PFSK-1 (cell line): Measurements from ENCODE around the gene IMPDH1.

Experiments used
- FOXP2 ChIP-seq: optimal IDR thresholded peaks from 2 replicates; pipeline ENCODE3; 2011; ENCODE audit warnings: borderline replicate concordance, control low read depth, inconsistent platforms; ENCODE audit not compliant: insufficient read depth; ENCODE audit errors: extremely low read length, extremely low read depth
- POLR2AphosphoS5 ChIP-seq: IDR thresholded peaks from 2 replicates; pipeline ENCODE4 v1.6.1; 2012; ENCODE audit warnings: low read depth, mild to moderate bottlenecking, control low read depth, low read length, moderate library complexity
- SIN3A ChIP-seq: IDR thresholded peaks from 2 replicates; pipeline ENCODE4 v1.6.1; 2012; ENCODE audit warnings: mild to moderate bottlenecking, low read length, moderate library complexity, borderline replicate concordance; ENCODE audit not compliant: insufficient read depth
- TAF1 ChIP-seq: IDR thresholded peaks from 2 replicates; pipeline ENCODE4 v1.6.1; 2012; ENCODE audit warnings: low read length, control low read depth, borderline replicate concordance; ENCODE audit not compliant: insufficient read depth
- TF ChIP-seq, protein P1 (sequence below), 2 experiments: IDR thresholded peaks; 2 replicates each; pipeline versions ENCODE4 v1.6.1 to v1.8.0; 2011 to 2012; ENCODE audit warnings: low read depth in 2 of 2, low read length in 2 of 2, control low read depth in 1 of 2, inconsistent platforms in 1 of 2, mild to moderate bottlenecking in 1 of 2, moderate library complexity in 1 of 2; ENCODE audit not compliant: insufficient read depth in 1 of 2

The IMPDH1 gene

GRCh38 chr7:128376077-128376476 lies 33.7 kb downstream of the IMPDH1 start:
- TF ChIP-seq POLR2AphosphoS5: no peak
- TF ChIP-seq TAF1: no peak
- TF ChIP-seq, protein P1, sequence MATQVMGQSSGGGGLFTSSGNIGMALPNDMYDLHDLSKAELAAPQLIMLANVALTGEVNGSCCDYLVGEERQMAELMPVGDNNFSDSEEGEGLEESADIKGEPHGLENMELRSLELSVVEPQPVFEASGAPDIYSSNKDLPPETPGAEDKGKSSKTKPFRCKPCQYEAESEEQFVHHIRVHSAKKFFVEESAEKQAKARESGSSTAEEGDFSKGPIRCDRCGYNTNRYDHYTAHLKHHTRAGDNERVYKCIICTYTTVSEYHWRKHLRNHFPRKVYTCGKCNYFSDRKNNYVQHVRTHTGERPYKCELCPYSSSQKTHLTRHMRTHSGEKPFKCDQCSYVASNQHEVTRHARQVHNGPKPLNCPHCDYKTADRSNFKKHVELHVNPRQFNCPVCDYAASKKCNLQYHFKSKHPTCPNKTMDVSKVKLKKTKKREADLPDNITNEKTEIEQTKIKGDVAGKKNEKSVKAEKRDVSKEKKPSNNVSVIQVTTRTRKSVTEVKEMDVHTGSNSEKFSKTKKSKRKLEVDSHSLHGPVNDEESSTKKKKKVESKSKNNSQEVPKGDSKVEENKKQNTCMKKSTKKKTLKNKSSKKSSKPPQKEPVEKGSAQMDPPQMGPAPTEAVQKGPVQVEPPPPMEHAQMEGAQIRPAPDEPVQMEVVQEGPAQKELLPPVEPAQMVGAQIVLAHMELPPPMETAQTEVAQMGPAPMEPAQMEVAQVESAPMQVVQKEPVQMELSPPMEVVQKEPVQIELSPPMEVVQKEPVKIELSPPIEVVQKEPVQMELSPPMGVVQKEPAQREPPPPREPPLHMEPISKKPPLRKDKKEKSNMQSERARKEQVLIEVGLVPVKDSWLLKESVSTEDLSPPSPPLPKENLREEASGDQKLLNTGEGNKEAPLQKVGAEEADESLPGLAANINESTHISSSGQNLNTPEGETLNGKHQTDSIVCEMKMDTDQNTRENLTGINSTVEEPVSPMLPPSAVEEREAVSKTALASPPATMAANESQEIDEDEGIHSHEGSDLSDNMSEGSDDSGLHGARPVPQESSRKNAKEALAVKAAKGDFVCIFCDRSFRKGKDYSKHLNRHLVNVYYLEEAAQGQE (IDR thresholded peaks at IDR 0.05; ENCODE audit: insufficient read depth in 1 of 2, low read depth in 2 of 2, low read length in 2 of 2): no peak
- TF ChIP-seq FOXP2: no peak
- no peak for TF ChIP-seq SIN3A

DNA sequence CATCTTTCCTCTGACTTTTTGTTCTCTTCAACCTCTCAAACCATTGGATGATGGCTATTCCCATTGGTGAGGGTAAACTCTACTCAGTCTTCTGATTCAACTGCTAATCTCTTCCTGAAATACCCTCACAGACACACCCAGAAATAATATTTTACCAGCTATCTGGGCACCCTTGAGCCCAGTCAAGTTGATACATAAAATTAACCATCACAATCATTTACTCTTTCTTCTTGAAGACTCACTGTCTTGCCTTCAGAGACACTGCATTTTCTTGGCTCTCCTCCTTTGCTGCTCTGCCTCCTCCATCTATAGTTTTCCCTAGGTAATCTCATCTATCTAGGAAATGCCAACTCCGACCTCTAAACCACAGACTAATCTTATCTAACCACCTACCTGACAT lies 35.7 kb downstream of the IMPDH1 start:
- TF ChIP-seq TAF1 (no peak), FOXP2 (no peak), POLR2AphosphoS5 (no peak)
- TF ChIP-seq, protein P1 (IDR thresholded peaks at IDR 0.05; ENCODE audit: insufficient read depth in 1 of 2, low read depth in 2 of 2, low read length in 2 of 2): no peak

- TF ChIP-seq TAF1 (no peak), FOXP2 (no peak), POLR2AphosphoS5 (no peak), SIN3A (no peak)
- TF ChIP-seq, protein P1 (IDR thresholded peaks at IDR 0.05; ENCODE audit: insufficient read depth in 1 of 2, low read depth in 2 of 2, low read length in 2 of 2): no peak
Observed at GRCh38 chr7:128373606-128374005, 36.2 kb downstream of the IMPDH1 start.

DNA sequence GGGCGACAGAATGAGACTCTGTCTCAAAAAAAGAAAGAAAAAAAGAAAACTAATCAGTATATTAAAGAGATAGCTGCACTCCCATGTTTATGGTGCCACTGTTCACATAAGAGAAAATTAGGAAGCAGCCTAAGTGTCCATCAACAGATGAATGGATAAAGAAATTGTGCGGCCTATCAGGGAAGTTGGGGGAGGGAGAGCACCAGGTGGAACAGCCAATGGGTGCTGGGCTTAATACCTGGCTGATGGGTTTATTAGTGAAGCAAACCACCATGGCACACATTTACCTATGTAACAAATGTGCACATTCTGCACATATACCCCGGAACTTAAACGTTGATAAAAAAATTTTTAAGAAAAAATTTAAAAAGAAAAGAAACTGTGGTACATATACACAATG lies 39.3 kb downstream of the IMPDH1 start:
- TF ChIP-seq FOXP2 (no peak), TAF1 (no peak), SIN3A (no peak), POLR2AphosphoS5 (no peak)
- TF ChIP-seq, protein P1 (IDR thresholded peaks at IDR 0.05; ENCODE audit: insufficient read depth in 1 of 2, low read depth in 2 of 2, low read length in 2 of 2): no peak

GRCh38 chr7:128366986-128367385 lies 42.8 kb downstream of the IMPDH1 start:
- TF ChIP-seq FOXP2: no peak
- TF ChIP-seq POLR2AphosphoS5: no peak
- no peak for TF ChIP-seq TAF1
- TF ChIP-seq SIN3A: no peak
- TF ChIP-seq, protein P1 (IDR thresholded peaks at IDR 0.05; ENCODE audit: insufficient read depth in 1 of 2, low read depth in 2 of 2, low read length in 2 of 2): no peak
